ENCODE measurements around the gene TNNI3.
A peak's percentile ranks its signal among the peaks of the same experiment; 100 is the strongest.
"Not testable (repeated sequence)": the region's sequence is repeated elsewhere in the genome, so short reads cannot be mapped to it uniquely, and the experiment has no call there.

TNNI3 gene

GRCh38 chr19:55157064-55157908, at the start of gene TNNI3:
TNNI3 (minus strand) TSS chr19:55157732; CDS start chr19:55157589, 143 bp downstream.
- TF ChIP-seq, protein P1, sequence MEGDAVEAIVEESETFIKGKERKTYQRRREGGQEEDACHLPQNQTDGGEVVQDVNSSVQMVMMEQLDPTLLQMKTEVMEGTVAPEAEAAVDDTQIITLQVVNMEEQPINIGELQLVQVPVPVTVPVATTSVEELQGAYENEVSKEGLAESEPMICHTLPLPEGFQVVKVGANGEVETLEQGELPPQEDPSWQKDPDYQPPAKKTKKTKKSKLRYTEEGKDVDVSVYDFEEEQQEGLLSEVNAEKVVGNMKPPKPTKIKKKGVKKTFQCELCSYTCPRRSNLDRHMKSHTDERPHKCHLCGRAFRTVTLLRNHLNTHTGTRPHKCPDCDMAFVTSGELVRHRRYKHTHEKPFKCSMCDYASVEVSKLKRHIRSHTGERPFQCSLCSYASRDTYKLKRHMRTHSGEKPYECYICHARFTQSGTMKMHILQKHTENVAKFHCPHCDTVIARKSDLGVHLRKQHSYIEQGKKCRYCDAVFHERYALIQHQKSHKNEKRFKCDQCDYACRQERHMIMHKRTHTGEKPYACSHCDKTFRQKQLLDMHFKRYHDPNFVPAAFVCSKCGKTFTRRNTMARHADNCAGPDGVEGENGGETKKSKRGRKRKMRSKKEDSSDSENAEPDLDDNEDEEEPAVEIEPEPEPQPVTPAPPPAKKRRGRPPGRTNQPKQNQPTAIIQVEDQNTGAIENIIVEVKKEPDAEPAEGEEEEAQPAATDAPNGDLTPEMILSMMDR (IDR thresholded peaks at IDR 0.05; ENCODE audit: control insufficient read depth, insufficient read depth, low read depth, low read length, missing control alignments) = no peak
- no peak for DNase-seq (ENCODE audit: low read depth)
- no peak within 1 kb of the TSS for H3K4me3 ChIP-seq (ENCODE audit: control insufficient read depth, low read depth, low read length)

DNA sequence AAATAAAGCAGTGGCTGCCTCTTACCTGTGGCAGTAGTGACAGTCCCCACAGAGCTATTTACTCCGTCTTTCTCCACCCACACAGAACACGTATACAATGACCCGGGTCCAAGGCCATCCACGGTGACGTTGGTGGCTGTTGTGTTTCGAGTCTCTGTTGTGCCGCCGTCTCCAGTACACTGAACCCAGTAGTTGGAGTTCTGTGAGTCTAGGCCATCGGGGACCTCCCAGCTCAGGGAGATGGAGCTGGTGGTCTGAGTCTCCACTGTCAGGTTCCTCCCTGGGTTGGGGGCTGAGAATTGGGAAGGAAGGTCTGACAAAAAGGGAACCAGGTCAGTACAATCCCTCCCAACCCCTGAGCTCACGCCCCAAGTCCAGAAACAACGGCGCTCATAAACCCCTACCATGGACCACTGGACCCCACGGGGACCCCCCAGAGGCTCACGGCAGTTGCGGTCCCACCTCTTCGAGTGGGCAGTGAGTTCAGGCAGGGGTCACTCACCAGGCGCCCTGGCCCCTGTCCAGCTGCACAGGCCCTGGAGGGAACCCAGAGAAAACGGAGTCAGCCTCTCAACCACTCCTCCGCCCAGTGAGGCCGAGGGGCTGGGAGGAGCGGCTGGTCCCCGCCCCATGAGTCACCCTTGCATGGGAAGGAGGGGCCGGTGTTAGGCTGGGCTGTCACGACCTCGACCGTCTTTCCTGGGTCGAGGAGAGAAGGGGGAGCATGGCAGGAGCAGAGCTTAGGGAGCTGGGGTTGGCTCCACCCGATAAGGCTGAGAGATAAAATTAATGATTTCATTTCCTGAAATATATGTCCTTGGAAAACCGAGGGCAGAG, 49.4 kb upstream of the TNNI3 start:
- DNase-seq (ENCODE audit: low read depth) = peak; percentile 53
- TF ChIP-seq, protein P1 (IDR thresholded peaks at IDR 0.05; ENCODE audit: control insufficient read depth, insufficient read depth, low read depth, low read length, missing control alignments) = no peak
- H3K4me3 ChIP-seq (ENCODE audit: control insufficient read depth, low read depth, low read length) = peak overlapping the region; percentile 24

GRCh38 chr19:55202199-55202598, 44.7 kb upstream of the TNNI3 start:
- not testable (repeated sequence) for DNase-seq (ENCODE audit: low read depth); H3K4me3 ChIP-seq (ENCODE audit: control insufficient read depth, low read depth, low read length)
- TF ChIP-seq, protein P1 (IDR thresholded peaks at IDR 0.05; ENCODE audit: control insufficient read depth, insufficient read depth, low read depth, low read length, missing control alignments) = peak; percentile 44

- no peak for DNase-seq (ENCODE audit: low read depth)
- no peak overlapping the region for H3K4me3 ChIP-seq (ENCODE audit: control insufficient read depth, low read depth, low read length)
- TF ChIP-seq, protein P1 (IDR thresholded peaks at IDR 0.05; ENCODE audit: control insufficient read depth, insufficient read depth, low read depth, low read length, missing control alignments) = no peak
Measured at GRCh38 chr19:55199620-55200204, 42.2 kb upstream of the TNNI3 start.

- no peak for DNase-seq (ENCODE audit: low read depth)
- TF ChIP-seq, protein P1 (IDR thresholded peaks at IDR 0.05; ENCODE audit: control insufficient read depth, insufficient read depth, low read depth, low read length, missing control alignments) = no peak
- no peak overlapping the region for H3K4me3 ChIP-seq (ENCODE audit: control insufficient read depth, low read depth, low read length)
Measured at GRCh38 chr19:55198651-55199050, 41.1 kb upstream of the TNNI3 start.

- TF ChIP-seq, protein P1 (IDR thresholded peaks at IDR 0.05; ENCODE audit: control insufficient read depth, insufficient read depth, low read depth, low read length, missing control alignments) = no peak
- H3K4me3 ChIP-seq (ENCODE audit: control insufficient read depth, low read depth, low read length) = no peak overlapping the region
- no peak for DNase-seq (ENCODE audit: low read depth)
Measured at GRCh38 chr19:55197528-55197927, 40.0 kb upstream of the TNNI3 start.
